Astrocyte of the spinal cord (primary cell): ENCODE data around the gene CTSA.

Experiments used
- DNase-seq: peaks from one replicate; pipeline ENCODE4 v3.0.0; 2011; ENCODE audit warnings: low read depth, low spot score
- H3K4me3 ChIP-seq: 2 replicates; pipeline ENCODE4 v1.5.1; 2011; ENCODE audit warnings: low read depth, mild to moderate bottlenecking, low read length, moderate library complexity
- CTCF ChIP-seq: IDR thresholded peaks from 2 replicates; pipeline ENCODE4 v1.5.1; 2012; ENCODE audit warnings: low read depth, mild to moderate bottlenecking, low read length, inconsistent platforms
- in situ Hi-C: cut with HindIII; loops from 2 replicates; pipeline ENCODE4 v1.10.0; 2017; ENCODE audit warnings: low sequenced_read_pairs

Gene CTSA

GRCh38 chr20:45947110-45947866 lies 56.2 kb downstream of the CTSA start:
- no peak for DNase-seq
- TF ChIP-seq CTCF = no peak
- in situ Hi-C loops = no loop called here
- H3K4me3 ChIP-seq = no peak overlapping the region

GRCh38 chr20:45948261-45948733 lies 57.2 kb downstream of the CTSA start:
- DNase-seq = no peak
- in situ Hi-C loops = no loop called here
- no peak overlapping the region for H3K4me3 ChIP-seq
- TF ChIP-seq CTCF = no peak
